H54 (cell line): ENCODE results near the gene RAVER1.
A peak's percentile ranks its signal among the peaks of the same experiment; 100 is the strongest.
"Not testable (repeated sequence)": the region's sequence is repeated elsewhere in the genome, so short reads cannot be mapped to it uniquely, and the experiment has no call there.

ENCODE experiments used
- DNase-seq: peaks from one replicate; pipeline ENCODE4 v3.0.0; 2011; ENCODE audit warnings: low spot score, mixed read lengths; ENCODE audit not compliant: insufficient read length
- FAIRE-seq: peaks from 3 replicates; lab custom pipeline; 2011; peaks lifted over from hg19 to GRCh38; lab: Jason Lieb, UNC
- POLR2A ChIP-seq: IDR thresholded peaks from 2 replicates; pipeline ENCODE4 v1.6.1; 2011; ENCODE audit warnings: low read depth, mild to moderate bottlenecking, low read length

Gene RAVER1, protein sequence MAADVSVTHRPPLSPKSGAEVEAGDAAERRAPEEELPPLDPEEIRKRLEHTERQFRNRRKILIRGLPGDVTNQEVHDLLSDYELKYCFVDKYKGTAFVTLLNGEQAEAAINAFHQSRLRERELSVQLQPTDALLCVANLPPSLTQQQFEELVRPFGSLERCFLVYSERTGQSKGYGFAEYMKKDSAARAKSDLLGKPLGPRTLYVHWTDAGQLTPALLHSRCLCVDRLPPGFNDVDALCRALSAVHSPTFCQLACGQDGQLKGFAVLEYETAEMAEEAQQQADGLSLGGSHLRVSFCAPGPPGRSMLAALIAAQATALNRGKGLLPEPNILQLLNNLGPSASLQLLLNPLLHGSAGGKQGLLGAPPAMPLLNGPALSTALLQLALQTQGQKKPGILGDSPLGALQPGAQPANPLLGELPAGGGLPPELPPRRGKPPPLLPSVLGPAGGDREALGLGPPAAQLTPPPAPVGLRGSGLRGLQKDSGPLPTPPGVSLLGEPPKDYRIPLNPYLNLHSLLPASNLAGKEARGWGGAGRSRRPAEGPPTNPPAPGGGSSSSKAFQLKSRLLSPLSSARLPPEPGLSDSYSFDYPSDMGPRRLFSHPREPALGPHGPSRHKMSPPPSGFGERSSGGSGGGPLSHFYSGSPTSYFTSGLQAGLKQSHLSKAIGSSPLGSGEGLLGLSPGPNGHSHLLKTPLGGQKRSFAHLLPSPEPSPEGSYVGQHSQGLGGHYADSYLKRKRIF

GRCh38 chr19:10332965-10333757 is at the start of gene RAVER1:
TSS of gene RAVER1 (minus strand) at chr19:10333529. CDS start at chr19:10333507, 22 bp downstream.
- peak; percentile 70 for TF ChIP-seq POLR2A
- no peak for FAIRE-seq
- peak; percentile 91 for DNase-seq

DNA sequence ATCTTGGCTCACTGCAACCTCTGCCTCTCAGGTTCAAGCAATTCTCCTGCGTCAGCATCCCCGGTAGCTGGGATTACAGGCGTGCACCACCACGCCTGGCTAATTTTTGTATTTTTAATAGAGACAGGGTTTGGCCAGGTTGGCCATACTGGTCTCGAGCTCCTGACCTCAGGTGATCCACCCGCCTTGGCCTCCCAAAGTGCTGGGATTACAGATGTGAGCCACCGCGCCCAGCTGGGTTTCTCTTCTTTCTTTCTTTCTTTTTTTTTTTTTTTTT is 49.8 kb upstream of the RAVER1 start:
- DNase-seq, FAIRE-seq: not testable (repeated sequence)

- DNase-seq (peak; percentile 99), FAIRE-seq (peak; percentile 41)
- TF ChIP-seq POLR2A, result peak; percentile 89
Observed at GRCh38 chr19:10380313-10381102, 47.2 kb upstream of the RAVER1 start, which contains the start of gene TYK2. TSS of gene TYK2 (minus strand) at chr19:10380572. CDS start at chr19:10378406, 2,166 bp downstream.

DNA sequence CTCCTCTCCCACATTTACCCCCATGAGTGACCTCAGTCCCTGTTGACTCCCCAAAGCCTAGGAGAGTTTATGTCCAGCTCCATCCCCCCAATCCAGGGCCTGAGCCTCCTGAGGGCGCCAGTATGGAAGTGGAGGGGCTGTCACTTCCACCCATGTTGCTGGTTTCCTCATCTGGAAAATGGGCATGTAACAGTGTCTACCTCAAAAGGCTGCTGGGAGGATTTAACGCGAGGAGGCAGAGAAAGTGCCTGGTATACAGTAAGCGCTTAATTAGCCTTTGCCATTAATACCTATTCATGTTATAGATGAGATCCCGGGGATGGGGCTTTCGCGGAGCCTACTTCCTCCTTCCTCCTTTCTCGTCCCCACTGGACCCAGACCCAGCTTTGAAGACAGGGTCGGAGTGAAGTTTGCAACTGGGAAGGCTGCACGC is 46.6 kb upstream of the RAVER1 start:
- DNase-seq (no peak), FAIRE-seq (no peak)
- TF ChIP-seq POLR2A, result no peak

DNA sequence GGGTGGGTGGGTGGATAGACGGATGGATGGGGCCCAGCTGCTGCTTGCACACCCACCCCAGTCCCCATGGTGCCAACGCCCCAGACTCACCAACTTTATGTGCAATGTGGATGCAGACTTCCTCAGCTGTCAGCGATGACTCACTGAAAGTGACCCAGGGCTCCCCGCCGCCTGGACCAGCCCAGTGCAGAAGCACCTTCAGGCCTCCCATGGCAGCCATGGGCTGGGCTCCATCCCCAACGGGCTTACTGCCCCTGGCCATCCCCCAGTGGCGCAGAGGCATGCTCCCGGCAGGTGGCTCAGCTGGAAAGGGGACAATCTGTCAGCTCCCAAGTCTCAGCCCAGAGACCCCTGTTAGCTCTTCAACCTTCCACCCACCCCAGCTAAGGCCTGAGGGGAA is 44.8 kb upstream of the RAVER1 start:
- FAIRE-seq (no peak), DNase-seq (no peak)
- no peak for TF ChIP-seq POLR2A

GRCh38 chr19:10377140-10377640 is 43.9 kb upstream of the RAVER1 start:
- DNase-seq, FAIRE-seq: not testable (repeated sequence)

DNA sequence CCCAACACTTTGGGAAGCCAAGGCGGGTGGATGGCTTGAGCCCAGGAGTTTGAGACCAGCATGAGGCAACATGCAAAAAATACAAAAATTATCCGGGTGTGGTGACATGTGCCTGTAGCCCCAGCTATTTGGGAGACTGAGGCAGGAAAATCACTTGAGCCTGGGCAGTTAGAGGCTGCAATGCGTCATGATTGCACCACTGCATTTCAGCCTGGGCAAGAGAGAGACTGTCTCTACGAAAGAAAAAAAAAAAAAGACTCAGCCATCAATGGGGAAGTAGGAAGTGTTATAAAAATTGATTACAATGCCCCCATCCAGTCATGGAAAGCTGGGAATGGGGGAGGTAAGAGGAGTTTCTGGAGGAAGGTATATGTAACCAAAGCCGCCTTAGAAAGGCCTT is 41.6 kb upstream of the RAVER1 start:
- DNase-seq, result no peak
- TF ChIP-seq POLR2A, result no peak
- no peak for FAIRE-seq

GRCh38 chr19:10372690-10373089 is 39.4 kb upstream of the RAVER1 start:
- TF ChIP-seq POLR2A, result no peak
- FAIRE-seq (no peak), DNase-seq (no peak)

GRCh38 chr19:10368101-10368803 is 34.9 kb upstream of the RAVER1 start:
- FAIRE-seq (no peak), DNase-seq (no peak)
- TF ChIP-seq POLR2A, result no peak

DNA sequence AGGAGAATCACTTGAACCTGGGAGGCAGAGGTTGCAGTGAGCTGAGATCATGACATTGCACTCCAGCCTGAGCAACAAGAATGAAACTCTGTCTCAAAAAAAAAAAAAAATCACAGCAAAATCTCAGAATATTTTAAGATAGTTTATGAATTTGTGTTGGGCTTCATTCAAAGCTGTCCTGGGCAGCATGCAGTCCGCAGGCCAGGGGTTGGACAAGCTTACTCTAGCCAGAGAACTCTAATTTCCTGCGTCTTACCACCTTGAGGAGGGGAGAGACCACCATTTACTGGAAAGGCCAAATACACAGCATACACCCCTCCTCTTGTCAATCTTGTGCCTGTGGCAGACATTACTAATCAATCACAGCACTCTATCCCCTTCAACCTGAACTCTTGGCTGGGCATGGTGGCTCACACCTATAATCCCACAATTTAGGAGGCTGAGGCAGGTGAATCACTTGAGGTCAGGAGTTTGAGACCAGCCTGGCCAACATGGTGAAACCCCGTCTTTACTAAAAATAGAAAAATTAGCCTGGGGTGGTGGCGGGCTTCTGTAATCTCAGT is 33.7 kb upstream of the RAVER1 start:
- not testable (repeated sequence) for DNase-seq, FAIRE-seq

DNA sequence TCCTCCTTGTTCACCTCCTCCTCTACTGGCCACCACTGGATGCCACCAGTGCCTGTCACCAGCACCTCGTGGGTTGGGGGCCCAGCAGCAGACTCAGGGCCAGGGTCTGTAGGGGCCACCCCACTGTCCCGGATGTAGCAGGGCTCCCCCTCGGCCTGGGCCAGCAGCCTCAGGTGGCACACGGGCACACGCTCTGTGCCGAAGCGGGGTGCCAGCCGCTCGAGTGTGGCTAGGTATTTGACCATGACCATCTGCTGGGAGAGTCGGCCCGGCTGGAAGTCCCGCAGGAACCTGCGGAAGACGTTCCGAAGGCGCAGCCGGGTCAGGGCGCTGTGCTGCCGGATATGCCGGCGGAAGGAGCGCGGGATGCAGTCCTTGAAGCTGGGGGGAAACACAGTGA is 32.2 kb upstream of the RAVER1 start:
- FAIRE-seq (no peak), DNase-seq (no peak)
- no peak for TF ChIP-seq POLR2A

GRCh38 chr19:10364644-10365043 is 31.3 kb upstream of the RAVER1 start:
- DNase-seq (no peak), FAIRE-seq (no peak)

GRCh38 chr19:10363789-10364281 is 30.5 kb upstream of the RAVER1 start:
- FAIRE-seq (no peak), DNase-seq (peak; percentile 85)
- no peak for TF ChIP-seq POLR2A

More at GRCh38 chr19:10364644-10365043, 31.3 kb upstream of the RAVER1 start:
- TF ChIP-seq POLR2A, result no peak
